Cerebellar nuclear complex (tissue), 1 donor: ENCODE measurements around the gene TCEAL8.

Source experiments
- DNase-seq, 2 experiments: peaks; one replicate each; lab custom pipeline; 2025; lab: John Stamatoyannopoulos, UW

TCEAL8 gene

GRCh38 chrX:103214870-103215424 is 40.0 kb downstream of the TCEAL8 start, which contains the start of gene BEX4:
BEX4 (plus strand) TSS chrX:103215108; CDS start chrX:103216154, 1,046 bp downstream.
- DNase-seq = peak in 1 of 2 experiments; percentile 51

GRCh38 chrX:103212749-103213457 is 42.1 kb downstream of the TCEAL8 start:
- no peak for DNase-seq

DNA sequence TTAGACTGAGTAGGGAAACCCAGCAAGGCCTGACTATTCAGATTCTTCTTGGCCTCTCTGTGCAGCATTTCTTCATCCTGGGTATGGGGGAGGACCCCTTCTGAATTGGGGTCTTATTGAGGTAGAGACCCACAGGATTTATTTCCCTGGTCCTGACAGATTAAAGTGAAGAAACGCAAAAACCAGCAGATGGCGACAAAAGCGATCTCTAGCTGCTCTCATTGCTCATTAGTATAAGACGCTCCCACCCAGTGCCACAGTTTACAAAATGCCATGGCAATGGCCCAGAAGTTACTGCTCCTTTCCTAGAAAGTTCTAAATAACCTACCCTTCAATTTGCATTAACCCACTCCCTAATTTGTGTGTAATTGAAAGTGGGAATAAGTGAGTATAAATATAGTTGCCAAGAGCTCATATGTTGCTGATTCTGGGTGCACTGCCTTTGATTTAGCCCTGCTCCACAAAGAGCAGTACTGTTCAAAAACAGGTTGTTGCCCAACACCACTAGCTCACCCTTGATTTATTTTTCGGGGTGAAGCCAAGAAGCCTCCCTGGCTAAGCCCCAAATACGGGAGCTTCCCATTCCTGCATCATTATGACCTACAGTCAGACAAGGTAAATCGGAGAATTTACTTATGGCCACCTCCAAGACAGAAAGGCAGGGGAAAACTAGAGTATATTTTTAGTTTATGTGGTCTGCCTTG is 43.8 kb downstream of the TCEAL8 start:
- no peak for DNase-seq

DNA sequence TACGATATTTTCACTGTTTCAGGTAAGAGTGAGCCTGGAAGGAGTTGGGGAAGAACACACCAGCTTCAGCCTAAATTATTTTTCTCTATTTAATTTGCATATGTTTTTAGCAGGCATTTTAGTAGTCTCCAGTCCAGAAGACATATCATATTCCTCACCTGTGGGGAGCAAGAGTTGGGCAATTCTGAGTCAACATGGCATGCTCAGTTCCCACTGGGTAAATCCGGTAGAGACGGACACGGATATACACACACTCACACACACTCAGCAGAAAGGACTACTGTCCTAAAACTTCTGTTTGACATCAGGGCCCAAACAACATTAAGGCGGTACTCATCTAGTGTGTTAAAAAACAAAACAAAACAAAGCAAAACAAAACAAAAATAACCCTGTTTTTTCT is 44.9 kb downstream of the TCEAL8 start:
- DNase-seq = no peak
